Brain microvascular endothelial cell (primary cell): ENCODE results near the gene TYRO3.
"Not testable (repeated sequence)": the region's sequence is repeated elsewhere in the genome, so short reads cannot be mapped to it uniquely, and the experiment has no call there.

Source experiments
- DNase-seq: peaks from one replicate; pipeline ENCODE4 v3.0.0-alpha.2; 2020
- H3K27ac ChIP-seq: fragments of 250-450 bp; sonication (Bioruptor Pico); 2 replicates; pipeline ENCODE4 v1.5.1; 2020; ENCODE audit warnings: mild to moderate bottlenecking, moderate library complexity
- H3K27me3 ChIP-seq: fragments of 250-450 bp; sonication (Bioruptor Pico); replicated peaks from 2 replicates; pipeline ENCODE4 v1.5.1; 2020; ENCODE audit warnings: mild to moderate bottlenecking
- H3K36me3 ChIP-seq: fragments of 250-450 bp; sonication (Bioruptor Pico); replicated peaks from 2 replicates; pipeline ENCODE4 v1.5.1; 2020; ENCODE audit warnings: mild to moderate bottlenecking
- H3K4me3 ChIP-seq: 2 replicates; pipeline ENCODE4 v1.5.1; 2011; ENCODE audit warnings: low read depth, mild to moderate bottlenecking, control low read depth, low read length, moderate library complexity
- in situ Hi-C: cut with HindIII; loops from 2 replicates; pipeline ENCODE4 v1.10.0; 2017; ENCODE audit warnings: low sequenced_read_pairs, low pct_ligation_motif_present
- TF ChIP-seq, protein P1 (sequence below): IDR thresholded peaks from 2 replicates; pipeline ENCODE4 v1.5.1; 2011; ENCODE audit warnings: low read depth, mild to moderate bottlenecking, moderate library complexity, low read length, control low read depth, inconsistent platforms; ENCODE audit errors: missing control alignments

TYRO3 gene

DNA sequence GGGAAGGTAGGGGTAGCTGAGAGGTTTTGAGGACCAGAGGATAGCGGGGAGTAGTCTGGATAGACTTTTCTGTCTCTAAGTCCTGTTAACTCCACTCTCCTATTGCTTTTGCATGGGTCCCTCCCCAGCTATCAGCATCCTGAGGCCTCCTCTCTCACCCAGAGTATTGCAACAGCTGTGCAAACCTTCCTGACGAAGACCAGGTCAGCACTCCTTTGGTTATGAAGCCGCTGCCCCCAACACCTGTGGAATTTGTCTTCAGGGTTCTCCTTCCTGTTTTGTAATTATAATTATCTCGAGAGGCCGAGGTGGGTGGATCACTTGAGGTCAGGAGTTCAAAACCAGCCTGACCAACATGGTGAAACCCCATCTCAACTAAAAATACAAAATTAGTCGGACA lies 24.8 kb downstream of the TYRO3 start:
- Histone ChIP-seq H3K27ac (no peak overlapping the region), H3K4me3 (no peak overlapping the region), H3K27me3 (no peaks in the 10 kb centered on the region), H3K36me3 (no peaks in the 10 kb centered on the region)
- in situ Hi-C loops = no loop called here
- TF ChIP-seq, protein P1, sequence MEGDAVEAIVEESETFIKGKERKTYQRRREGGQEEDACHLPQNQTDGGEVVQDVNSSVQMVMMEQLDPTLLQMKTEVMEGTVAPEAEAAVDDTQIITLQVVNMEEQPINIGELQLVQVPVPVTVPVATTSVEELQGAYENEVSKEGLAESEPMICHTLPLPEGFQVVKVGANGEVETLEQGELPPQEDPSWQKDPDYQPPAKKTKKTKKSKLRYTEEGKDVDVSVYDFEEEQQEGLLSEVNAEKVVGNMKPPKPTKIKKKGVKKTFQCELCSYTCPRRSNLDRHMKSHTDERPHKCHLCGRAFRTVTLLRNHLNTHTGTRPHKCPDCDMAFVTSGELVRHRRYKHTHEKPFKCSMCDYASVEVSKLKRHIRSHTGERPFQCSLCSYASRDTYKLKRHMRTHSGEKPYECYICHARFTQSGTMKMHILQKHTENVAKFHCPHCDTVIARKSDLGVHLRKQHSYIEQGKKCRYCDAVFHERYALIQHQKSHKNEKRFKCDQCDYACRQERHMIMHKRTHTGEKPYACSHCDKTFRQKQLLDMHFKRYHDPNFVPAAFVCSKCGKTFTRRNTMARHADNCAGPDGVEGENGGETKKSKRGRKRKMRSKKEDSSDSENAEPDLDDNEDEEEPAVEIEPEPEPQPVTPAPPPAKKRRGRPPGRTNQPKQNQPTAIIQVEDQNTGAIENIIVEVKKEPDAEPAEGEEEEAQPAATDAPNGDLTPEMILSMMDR = no peak
- no peak for DNase-seq

DNA sequence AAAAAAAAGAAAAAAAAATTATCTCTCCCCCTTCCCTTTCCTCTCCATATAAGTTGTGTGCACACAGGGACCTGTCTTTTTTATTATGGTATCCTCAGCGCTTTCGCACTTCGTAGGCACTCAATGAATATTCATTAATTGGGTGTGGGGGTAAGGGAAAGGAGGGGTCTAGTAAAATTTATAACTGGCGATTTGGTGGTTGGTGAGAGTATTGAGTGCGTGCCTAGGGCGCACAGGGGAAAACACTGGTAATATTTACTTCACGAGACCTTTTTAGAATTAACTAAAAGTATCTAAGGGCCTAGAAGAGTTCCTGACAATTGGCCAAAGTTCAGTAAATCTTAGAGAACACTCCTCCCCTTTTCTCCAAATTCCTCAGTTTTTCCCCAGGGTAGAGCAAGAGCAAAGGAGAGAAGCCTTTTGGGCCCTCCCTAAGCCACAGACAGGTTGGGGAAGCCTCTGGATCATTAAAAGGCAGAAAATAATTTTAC lies 25.7 kb downstream of the TYRO3 start:
- Histone ChIP-seq H3K4me3 (peak overlapping the region; percentile 47), H3K27me3 (no peaks in the 10 kb centered on the region), H3K27ac (no peak overlapping the region), H3K36me3 (no peaks in the 10 kb centered on the region)
- in situ Hi-C loops = no loop called here
- TF ChIP-seq, protein P1 = no peak
- DNase-seq = no peak

DNA sequence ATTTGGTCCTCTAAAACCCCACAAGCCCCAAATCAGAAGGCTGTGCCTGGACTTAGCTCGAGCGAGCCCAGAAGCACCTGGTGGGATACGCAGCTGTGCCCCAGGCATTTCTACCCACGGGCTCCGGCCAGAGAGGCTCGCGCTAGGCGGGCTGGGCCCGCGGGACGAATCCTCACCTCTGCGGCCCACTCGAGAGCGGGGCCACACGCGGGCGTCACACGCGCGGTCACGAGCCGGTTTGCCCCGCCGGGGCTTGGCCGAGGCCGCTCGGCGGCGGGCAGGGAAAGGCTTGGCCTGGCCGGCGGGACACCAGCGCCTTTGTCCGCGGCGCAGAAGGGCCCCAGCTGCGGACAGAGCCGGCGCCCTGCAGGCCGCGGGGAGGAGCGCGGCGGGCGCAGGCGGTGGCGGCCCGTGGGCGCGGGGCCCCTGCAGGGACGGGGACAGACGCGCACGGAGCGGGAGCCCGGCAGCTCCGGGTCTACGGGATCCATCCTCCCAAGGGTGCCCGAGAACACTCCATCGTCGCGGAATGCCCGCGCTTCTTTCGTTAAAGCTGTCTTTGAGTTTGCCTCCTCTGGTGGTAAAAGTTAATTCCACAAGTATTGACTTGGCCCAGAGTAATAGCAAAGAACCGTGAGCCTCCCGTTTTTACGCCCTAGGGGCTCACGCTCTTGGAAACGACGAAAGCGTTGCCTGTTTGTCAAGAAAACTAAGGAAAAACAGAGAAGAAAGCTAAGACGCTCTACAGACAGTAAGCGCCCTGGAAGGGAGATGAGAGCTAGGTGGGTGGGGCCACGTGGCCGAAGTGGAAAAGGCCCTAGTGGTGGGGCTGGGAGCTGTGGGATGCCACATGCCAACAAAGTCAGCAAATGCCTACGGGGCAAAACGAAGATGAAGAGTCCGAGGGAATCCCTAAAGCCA lies 26.4 kb downstream of the TYRO3 start:
- in situ Hi-C loops = no loop called here
- peak overlapping the region; percentile 47 for H3K4me3 ChIP-seq

DNA sequence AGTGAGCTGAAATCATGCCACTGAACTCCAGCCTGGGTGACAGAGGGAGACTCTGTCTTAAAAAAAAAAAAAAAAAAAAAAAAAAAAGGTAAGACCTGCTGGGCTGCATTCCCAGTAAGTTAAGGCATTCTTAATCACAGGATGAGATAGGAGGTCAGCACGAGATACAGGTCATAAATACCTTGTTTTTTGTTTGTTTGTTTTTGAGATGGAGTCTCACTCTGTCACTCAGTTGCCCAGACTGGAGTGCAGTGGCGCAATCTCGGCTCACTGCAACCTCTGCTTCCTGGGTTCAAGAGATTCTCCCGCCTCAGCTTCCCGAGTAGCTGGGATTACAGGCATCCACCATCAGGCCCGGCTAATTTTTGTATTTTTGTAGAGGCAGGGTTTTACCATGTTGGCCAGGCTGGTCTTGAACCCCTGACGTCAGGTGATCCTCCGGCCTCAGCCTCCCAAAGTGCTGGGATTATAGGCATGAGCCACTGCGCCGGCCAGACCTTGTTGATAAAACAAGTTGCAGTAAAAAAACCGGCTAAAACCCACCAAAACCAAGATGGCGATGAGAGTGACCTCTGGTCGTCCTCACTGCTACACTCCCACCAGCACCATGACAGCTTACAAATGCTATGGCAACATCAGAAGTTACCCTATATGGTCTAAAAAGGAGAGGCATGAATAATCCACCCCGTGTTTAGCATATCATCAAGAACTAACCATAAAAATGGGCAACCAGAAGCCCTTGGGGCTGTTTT lies 27.7 kb downstream of the TYRO3 start:
- H3K36me3 ChIP-seq, H3K27ac ChIP-seq, H3K27me3 ChIP-seq, H3K4me3 ChIP-seq, DNase-seq, in situ Hi-C loops: not testable (repeated sequence)

More for the DNA sequence above, 26.4 kb downstream of the TYRO3 start:
- DNase-seq = peak; percentile 37
- TF ChIP-seq, protein P1 = peak; percentile 72
- Histone ChIP-seq H3K27ac (no peak overlapping the region), H3K27me3 (no peaks in the 10 kb centered on the region), H3K36me3 (no peaks in the 10 kb centered on the region)

DNA sequence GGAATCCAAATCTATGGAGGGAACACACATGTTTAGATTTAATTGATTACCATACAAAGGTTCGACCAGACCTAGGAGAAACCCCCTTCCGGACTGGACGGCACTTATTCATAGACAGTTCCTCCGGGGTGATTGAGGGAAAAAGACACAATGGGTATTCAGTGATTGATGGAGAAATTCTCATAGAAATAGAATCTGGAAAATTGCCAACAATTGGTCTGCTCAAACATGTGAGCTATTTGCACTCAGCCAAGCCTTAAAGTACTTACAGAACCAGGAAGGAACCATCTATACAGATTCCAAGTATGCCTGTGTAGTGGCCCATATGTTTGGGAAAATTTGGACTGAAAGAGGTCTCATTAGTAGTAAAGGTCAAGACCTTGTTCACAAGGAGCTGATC lies 30.0 kb downstream of the TYRO3 start:
- in situ Hi-C loops, H3K36me3 ChIP-seq, H3K27ac ChIP-seq, H3K27me3 ChIP-seq, H3K4me3 ChIP-seq, DNase-seq: not testable (repeated sequence)

DNA sequence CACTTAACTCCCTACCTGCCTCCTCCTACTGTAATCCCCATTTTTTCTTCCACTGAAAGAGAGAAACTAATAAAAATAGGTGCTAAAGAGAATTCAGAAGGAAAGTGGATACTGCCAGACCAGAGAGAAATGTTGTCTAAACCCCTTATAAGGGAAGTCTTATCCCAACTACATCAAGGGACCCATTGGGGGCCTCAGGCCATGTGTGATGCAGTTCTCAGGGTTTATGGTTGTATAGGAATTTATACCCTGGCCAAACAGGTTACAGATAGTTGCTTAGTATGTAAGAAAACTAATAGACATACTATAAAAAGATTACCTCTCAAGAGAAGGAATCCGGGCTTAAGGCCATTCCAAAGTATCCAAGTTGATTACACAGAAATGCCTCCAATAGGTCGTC lies 30.6 kb downstream of the TYRO3 start:
- H3K27me3 ChIP-seq, H3K27ac ChIP-seq, H3K36me3 ChIP-seq, in situ Hi-C loops, DNase-seq, H3K4me3 ChIP-seq: not testable (repeated sequence)

DNA sequence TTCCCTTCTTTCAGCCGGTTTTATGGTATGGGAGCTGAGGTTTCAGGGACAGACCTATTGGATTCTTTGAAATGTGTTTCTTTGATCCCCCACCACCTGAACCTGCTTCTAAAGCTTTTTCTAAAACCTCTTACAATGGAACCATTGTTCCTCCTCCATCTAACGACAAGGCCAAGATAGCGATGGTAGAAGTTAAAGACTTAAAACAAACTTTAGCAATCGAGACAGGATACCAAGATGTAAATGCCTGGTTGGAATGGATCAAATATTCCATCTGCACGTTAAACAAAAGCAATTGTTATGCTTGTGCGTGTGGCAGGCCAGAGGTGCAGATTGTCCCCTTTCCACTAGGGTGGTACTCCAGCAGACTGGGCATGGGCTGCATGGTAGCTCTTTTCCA lies 32.2 kb downstream of the TYRO3 start:
- H3K27me3 ChIP-seq, H3K4me3 ChIP-seq, DNase-seq, H3K36me3 ChIP-seq, H3K27ac ChIP-seq, in situ Hi-C loops: not testable (repeated sequence)

DNA sequence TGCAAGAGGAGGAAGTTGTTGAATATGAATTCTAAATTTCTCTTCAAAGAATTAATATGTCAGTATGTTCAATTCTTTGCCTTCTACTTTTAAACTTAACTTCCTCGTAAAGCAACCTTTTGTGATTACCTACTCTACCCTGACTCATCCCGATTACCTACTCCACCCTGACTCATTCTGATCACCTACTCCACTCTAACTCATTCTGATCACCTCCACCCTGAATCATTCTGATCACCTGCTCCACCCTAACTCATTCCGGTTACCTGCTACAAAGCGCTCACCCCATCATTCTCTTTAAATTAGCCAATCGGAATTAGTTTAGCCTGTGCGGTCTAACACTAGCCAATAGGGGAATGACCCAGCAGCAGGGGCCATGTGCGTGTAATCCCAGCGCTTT lies 33.7 kb downstream of the TYRO3 start:
- in situ Hi-C loops, H3K27me3 ChIP-seq, H3K4me3 ChIP-seq, DNase-seq, H3K27ac ChIP-seq, H3K36me3 ChIP-seq: not testable (repeated sequence)
